Neural cell (in vitro differentiated cells): ENCODE measurements around the gene TTLL5.

ENCODE experiments used
- CTCF ChIP-seq: fragments of 450-650 bp; IDR thresholded peaks from 2 replicates; pipeline ENCODE4 v1.5.1; 2014; ENCODE audit warnings: antibody characterized with exemption, mild to moderate bottlenecking, moderate library complexity; ENCODE audit not compliant: poor library complexity, severe bottlenecking
- EP300 ChIP-seq: fragments of 450-650 bp; conservative IDR thresholded peaks from 2 replicates; pipeline ENCODE4 v1.6.1; 2014; ENCODE audit warnings: antibody characterized with exemption, mild to moderate bottlenecking, moderate library complexity; ENCODE audit not compliant: poor library complexity, severe bottlenecking
- EZH2 ChIP-seq: fragments of 200-600, 300-800 bp; shearing (Covaris generic), sonication (generic); IDR thresholded peaks from 2 replicates; pipeline ENCODE4 v1.6.1; 2014; ENCODE audit warnings: antibody characterized with exemption, low read length, borderline replicate concordance, mild to moderate bottlenecking; ENCODE audit not compliant: insufficient read depth, poor library complexity, severe bottlenecking
- POLR2AphosphoS5 ChIP-seq: IDR thresholded peaks from 2 replicates; pipeline ENCODE4 v1.6.1; 2012
- RAD21 ChIP-seq: fragments of 450-650 bp; conservative IDR thresholded peaks from 2 replicates; pipeline ENCODE4 v1.6.1; 2014; ENCODE audit warnings: antibody characterized with exemption, mild to moderate bottlenecking, moderate library complexity
- REST ChIP-seq: IDR thresholded peaks from 2 replicates; pipeline ENCODE4 v1.6.1; 2012; ENCODE audit warnings: borderline replicate concordance

GRCh38 chr14:75827331-75827730 is 166.3 kb downstream of the TTLL5 start:
- TF ChIP-seq EZH2 (no peak), EP300 (no peak), POLR2AphosphoS5 (no peak), CTCF (no peak), REST (no peak), RAD21 (no peak)
